ENCODE results near the gene LPP.

The LPP gene

DNA sequence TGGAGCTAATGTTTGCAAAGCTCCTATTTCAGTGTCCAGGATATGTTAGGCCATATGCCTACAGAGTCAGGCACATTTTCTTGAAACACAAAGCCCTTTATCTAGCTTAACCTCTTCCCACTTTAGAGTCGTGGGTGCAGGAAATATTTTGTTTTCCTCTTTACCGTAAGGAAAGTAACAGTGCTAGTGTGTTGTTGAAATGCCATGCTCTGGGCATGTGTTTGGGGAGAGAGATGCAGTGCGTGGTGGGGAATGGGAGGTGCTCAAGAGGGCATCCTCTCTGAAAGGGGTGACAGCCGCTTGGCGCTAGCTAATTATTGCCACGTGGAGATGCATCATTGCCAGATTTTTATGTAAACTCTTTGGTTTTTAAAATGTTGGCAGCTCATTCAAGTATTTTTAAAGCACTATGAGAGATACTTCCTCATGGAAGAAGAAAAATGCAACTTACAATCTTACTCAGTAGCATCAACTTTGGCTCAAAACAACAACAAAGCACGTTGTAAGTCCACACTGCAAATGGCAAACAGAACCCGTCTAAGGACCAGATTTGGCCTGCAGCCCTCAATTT lies 152.6 kb downstream of the LPP start:
- no peak for DNase-seq

DNA sequence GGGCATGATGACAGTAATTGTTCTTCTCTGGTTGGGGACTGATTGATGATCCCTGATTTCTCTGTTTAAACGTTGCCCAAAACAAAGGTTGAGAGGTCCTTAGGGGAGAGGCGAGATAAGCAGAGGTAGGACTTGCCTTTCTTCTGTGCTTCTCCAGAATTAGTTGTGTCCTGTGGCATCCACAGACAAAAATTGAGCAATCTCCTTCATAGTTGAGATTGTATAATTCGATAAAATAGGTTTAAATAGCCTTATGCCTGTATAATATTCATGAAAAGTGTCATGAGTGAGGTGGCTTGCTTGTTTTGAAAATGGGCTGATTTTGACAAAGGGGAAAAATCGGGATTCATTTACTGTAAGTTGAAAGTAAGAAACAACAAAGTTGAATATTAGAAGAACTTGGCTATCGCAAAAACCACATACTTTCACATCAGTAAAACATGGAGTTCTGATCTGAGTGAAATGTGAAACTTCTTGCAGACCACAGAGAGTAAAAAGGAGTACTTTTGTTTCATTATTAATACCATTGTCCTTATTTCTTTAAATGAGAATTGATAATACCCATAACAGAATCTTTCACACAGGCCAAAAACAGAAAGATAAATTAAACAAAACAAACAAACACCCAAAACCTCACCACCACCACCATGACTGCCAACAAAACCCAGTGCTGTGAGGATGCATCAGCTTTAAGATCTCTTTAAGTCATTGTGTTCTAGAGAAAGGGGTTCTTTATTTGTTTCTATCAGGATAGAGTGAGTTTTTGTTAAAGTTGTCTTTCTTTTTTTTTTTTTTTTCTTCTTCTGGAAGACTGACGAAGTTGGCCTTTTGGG lies 155.7 kb downstream of the LPP start:
- no peak for DNase-seq

DNA sequence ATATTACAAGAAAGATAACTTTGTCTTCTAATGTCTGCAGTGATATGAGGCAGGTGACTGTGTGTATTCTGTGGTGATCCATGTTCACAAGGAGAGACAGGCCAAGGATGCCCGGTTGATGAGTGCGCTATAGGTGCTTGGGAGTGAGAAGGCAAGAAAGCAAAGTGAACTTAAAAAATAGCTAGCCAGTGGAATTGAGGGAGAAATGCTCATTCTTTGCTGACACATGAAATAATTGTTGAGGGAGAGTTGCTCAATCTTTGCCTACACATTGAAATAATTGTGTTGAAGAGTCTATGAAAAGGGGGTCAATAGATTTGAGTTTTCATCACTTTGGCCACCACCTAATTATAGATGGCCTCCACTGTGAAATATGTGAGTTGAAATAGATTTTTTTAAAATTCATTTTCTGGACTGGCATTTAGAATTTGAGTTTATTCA lies 156.3 kb downstream of the LPP start:
- DNase-seq = no peak

DNA sequence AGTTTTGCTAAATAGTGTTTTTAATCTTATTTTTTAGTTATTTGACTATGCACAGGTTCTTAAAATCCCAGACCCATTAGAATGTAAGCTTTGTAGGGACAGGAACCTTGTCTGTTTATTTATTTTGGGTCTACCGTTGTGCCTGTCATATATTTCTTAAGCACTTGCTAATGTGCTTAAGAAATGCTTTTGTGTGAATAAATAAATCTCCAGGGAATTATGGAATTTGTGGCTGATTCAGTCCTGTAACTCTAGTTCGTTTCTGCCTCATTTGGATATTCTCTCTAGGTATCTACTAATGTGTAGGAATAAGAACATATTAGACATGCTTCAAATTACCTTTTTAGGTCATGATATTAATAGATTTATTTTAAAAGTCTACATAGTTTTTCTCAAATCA lies 161.6 kb downstream of the LPP start:
- no peak for DNase-seq

DNA sequence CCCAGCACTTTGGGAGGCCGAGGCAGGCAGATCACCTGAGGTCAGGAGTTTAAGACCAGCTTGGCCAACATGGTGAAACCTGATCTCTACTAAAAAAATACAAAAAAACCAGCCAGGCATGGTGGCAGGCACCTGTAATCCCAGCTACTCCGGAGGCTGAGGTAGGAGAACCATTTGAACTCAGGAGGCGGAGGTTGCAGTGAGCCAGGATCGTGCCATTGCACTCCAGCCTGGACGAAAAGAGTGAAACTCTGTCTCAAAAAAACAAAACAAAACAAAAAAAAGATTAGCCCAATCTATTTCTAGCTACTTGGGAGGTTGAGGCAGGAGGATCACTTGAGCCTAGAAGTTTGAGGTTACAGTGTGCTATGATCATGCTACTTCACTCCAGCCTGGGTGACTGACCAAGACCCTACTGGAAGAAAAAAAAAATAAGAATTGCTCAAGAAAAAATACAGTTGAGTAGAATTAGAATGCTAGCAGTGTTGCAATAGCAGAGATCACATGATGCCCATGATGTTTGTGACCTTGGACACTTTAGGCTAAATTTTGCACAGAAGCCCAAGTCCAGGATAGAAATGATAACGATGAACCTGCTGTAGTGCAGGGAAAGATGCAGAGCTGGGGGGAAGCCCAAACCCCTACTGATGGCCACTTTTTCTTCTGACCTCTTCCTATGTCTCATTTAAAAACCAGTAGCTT lies 162.2 kb downstream of the LPP start:
- no peak for DNase-seq

DNA sequence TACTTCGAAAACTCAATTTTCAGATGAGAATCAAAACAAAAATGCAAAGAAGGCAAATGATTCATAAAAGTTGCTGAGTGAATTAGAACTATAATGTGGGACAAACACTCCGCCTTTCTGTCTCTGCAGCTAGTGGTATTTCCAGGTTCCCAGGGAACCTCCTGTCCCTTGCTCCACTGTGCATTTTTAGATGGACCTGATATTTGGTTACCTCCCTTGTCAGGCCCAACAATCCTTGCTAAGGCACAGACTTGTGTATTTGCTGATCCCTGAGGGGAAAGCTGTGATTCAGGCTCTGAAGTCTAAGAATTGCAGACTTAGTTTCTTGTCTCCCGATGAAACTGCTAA lies 162.7 kb downstream of the LPP start:
- no peak for DNase-seq

DNA sequence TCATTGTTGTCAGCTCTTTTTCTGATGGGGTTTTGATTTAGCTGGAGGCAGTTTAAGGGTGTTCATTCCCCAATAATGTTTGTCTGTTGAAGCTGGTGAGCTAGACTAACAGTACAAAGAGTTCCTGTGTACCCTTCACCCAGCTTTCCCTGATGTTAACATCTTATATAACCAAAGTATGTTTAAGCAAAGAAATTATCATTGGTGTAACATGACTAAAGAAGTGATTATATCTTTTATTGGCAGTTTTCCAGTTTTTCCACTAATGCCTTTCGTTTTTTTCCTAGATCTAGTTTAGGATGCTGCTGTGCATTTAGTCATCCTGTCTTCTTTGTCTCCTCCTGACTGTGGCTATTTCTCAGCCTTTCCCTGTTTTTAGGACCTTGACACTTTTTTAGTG lies 165.6 kb downstream of the LPP start:
- no peak for DNase-seq

DNA sequence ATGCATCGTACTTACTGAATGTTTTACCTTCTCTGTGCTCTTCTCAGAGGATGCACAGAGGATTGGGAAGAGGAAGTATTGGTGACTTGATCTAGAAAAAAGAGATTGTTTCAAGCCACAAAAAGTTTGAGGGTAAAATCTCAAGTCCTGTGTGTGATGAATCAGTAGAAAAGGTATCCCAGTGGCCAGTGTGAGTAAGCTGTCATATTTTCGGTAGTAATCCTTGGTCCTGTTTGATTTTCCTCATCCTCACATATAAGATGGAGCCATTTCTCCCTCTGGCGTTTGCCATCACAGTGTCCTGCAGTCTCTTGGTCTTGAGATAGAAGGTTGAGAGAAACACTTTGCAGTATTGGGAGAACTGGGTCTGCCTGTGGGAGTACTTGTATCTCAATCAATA lies 166.8 kb downstream of the LPP start:
- DNase-seq = no peak

DNA sequence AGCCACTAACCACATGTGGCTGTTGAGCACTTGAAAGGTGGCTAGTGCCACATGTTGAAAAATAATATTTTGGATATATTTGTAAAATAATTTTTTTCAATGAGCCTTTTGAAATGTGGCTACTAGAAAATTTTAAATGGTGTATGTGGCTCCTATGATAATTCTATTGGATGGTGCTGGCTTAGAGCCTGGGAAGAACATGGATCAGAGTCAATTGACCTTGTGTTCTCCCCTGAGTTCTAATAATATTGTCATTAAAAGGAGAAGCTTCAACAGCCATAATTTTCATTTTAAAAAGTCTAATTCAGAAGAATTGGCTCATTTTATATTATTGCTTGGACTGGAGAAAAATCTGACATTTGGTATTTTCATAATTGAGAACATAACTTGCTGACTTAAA lies 167.3 kb downstream of the LPP start:
- no peak for DNase-seq

DNA sequence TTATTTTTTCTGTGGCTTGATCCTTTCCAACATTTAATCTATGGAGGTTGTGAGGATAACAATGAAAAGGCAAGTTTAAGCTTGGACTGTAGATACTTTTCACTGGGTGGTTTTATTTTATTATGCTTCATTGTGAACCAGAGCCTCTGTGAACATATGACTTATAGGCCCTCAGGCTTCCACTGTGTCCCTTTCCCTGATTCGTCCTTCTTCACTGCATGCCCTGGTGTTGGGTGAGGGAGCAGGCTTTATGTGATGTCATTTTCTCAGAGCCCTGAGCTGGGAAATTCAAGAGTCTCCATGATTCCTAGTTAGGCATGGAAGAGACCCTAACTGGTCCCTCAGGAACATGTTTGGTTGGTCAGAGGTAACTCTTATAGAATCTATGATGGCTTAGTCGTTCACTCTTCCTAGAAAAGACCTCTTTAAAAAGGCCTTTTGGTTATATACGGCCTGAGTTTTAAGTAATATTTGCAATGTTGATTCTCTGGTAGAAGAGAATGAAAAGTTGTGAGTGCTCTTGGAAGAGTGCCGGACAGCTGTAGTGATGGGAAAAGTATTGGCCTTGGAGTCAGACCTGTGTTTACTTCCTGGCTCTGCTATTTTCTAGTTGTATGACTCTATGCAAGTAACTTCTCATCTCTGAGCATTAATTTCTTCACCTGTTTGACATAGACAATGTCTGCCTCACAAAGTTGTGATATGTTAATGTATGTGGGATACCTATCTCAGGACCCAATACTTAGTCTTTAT lies 168.4 kb downstream of the LPP start:
- DNase-seq = no peak

DNA sequence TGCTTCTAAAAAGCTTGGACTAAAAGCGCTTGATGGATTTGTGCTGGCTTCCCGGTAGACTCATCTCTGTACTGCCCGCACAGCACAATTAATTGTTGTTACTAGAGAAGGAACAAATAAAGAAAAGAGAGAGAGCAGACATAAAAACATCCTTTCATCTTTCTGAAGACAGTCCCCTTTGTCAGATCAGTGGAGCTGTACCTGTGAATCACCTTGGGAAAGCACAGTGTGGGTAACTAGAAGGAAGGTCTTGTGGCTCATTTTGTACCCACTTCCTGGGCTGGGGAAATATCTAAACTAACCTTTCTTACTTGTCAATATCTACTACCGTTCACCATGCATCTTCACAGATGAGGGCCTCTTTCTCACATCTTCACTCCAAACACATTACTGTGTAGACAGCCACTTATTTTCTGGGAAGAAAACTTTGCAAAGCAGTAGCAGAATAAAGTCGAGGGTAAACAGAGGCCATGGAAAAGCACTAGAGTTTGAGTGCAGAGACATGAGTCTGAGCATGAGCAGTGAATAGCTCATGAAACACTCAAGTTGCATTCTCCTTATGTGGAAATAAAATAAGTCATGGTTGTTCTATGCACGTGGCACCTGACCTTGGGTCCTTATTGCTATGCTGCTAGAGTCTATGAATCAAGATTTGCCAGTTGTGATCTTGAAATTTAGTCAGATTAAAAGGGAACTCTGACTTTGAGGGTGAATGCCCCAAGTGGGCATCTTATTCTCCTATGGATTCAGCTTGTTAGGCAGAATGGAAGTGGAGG lies 169.3 kb downstream of the LPP start:
- DNase-seq = no peak

DNA sequence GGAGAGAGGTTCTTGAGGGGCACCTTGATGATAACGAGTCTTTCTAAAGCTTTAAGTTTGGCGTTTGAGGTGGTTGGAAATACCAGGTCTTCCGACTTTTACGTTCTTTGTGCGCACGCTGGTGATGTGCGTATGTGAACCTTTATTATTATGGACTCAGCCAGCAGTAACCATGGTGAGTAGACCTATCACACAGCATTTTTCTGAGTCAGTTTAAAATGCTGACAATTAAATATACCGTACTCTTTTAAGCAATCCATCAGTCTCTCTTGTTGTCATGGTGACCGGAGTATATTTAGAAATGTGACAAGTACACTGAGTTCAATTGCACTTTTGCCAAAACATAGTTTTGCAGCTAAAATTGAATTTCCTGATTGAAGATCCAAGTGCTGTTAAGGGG lies 172.2 kb downstream of the LPP start:
- no peak for DNase-seq

DNA sequence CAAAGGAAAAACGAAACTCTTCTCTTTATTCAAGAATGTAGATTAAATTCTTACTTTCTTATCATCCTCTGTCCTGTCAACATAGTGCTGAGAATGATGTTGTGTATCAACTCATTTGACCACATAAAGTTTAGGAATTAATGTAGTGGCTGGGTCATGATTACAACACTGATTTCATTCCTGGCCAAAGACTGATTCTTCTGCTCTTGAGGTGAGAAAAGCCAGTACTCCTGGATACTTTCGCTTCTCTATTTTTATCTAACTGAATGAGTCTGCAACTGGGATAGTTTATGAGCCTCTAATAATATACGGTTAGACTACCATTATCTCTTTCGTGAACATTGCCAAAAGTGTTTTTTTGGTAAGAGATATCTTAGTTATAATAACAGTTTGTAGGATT lies 173.0 kb downstream of the LPP start:
- DNase-seq = no peak

DNA sequence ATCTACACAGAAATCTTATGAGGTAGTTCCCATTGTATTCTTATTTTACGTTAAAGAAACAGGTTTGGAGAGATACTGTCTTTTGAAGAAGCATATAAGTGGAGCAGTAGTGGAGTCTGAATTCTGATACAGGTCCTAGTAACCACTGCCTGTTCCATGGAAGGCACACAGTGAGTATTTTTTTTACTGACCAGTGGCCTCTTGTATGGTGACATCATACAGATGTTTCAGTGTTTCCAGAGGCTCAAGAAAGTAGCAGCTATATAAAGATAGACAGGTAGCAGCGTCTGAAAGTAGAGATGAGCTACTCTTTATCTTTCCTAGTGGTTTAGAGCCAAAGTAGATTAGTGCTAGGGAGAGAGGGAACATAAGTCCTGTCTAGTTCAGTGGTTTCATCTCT lies 173.5 kb downstream of the LPP start:
- no peak for DNase-seq

DNA sequence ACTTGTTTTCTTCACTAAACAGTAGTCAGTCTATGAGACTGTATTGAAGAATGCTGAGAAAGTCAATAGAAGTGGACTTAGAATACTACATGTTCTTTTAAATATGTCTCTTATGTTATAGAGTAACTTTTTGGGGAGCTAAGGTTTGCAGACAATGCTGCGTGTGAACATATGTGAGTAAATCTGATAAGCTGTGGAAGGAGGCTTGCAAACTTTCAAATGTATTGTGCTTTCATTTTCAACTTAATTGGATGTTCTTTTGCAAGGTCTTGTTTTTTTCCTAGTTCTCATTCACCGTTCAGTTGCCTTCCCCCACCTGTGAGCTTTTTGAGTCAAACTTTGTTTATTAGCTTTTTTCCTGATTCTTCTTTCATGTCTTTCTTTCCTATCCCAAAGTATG lies 176.2 kb downstream of the LPP start:
- DNase-seq = no peak

DNA sequence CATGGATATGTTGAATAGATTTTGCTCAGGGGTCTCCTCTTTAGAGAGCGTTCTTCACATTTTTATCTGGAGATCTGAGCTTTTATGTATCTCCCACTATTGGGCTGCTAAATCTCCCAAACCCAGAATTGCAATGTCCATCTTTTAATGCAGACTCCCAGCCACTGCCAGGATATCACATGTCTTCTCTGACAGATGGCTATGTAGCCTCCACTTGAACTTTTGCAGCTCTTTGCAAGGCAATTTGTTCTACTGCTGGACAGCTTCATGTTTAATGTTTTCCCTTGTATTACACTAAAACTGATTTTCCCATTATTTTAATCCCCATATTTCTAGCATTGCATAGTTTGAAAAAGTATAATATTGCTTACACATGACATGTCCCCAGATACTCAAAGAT lies 177.2 kb downstream of the LPP start:
- DNase-seq = no peak

DNA sequence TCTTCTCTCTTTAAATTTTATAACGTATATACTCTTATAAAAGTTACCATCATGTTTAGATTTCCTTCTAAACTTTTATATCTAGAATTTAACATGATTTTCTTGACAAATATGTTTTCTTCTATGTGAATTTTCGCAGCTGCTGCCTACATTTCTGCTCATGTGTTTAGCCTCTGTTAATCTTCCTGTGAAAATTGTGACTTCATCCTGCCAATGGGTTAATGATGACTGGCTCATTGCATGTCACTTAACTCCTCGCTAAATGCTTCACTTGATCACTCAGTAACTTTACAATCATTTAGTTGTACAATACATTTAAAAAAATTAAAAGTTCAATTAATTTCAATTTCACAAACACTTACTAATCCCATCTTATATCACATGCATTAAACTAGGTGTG lies 178.1 kb downstream of the LPP start:
- no peak for DNase-seq

DNA sequence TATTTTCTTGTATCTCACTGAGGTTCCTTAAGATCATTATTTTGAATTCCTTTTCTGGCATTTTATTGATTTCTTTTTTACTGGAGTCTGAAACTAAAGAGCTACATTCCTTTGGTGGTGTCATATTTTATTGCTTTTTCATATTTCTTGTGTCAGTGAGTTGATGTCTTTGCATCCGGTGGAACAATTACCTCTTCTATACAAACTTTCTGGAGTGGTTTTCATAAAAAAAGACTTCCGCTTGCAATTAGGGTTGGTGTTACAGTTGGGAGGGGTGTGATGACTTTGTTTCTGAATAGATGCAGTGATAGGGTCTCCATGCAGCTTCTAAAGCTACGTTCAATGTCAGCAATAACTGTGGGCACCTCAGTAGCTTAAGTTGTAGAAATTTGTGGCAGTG lies 181.7 kb downstream of the LPP start:
- no peak for DNase-seq

DNA sequence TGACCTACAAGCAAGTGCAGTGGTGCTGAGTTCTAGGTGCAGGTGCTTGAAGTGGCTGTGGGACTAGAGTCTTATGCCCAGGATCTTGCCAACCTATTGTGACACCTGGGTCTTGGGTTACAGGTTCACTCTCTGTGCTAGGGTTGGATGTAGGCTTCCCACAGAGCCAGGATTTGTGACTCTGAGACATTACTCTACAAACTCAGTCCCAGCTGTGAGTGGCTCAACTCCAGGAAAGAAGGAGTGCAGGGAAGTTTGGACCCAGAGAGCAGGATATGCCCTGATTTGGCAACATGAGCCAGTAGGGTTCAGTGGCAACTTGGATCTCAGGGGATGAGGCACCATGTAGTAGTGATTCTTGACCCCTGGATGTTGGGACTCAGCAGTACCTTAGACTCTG lies 182.2 kb downstream of the LPP start:
- no peak for DNase-seq

DNA sequence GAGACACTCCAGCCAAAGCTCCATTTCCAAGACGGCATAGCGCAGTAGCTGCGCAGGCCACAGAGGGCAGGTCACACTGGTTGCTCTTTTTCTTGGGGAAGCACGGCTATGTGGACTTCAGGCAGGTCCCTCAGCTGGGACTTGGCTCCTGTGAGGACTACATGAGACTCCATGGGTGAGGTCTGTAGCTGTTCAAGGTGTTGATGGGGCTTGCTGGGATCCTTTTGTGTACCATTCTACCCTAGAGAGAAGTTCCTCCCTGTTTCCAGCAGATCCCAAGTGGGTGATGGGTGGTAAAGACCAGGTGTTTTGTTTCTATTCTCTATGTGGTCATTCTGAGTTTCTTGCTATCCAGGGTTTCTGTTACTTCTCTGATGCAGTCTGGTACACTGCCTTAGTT lies 183.3 kb downstream of the LPP start:
- DNase-seq = no peak

DNA sequence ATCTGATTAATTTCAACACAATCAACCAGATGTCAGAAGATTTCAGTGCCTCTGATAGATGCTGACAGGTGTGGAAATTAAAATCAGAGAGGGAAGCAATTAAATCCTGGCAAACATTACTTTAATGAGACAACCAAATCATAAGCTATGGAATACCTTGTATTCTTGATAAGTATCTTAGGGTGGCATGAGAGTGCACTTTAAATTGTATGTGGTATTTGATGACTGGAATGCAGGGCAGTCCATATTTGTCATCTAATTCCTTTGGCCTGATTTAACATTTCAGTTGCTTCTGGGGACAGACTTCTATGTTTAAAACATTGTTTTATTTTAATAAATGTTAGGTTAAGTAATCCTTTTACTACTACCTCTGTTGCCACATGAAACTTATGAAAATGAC lies 184.1 kb downstream of the LPP start:
- no peak for DNase-seq

DNA sequence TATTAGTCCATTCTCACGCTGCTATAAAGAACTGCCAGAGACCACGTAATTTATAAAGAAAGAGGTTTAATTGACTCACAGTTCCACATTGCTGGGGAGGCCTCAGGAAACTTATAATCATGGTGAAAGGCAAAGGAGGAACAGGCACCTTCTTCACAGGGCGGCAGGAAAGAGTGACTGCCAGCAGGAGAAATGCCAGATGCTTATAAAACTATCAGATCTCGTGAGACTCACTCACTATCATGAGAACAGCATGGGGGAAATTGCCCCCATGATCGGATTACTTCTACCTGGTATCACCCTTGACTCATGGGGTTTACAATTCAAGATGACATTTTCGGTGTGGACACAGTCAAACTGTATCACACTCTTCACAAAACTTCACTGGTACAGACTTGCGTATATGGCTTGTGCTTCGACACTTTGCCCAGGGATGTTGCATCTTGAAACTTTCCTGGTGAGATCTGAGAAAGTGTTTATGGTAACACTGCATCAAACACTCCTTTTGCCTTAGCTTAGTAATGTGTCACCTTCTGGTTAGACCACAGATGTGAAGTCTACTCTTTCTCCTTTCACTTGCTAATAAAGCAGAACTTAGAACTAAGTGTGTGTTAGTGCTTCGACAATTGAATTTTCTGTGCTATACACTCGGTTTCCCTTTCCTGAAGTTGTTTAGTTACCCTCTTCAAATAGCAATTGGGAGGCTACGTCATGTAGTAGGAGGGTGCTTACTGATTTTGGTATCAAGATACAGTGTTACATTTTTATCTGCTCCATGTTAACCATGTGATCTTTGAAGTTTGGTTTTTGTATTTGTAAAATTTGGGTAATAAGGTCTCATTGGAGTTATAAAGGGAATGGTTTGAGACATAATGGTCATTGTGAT lies 185.7 kb downstream of the LPP start:
- DNase-seq = no peak

All from NCI-H748 treated with DMSO at 0.1 percent for 48 hours (cell line).